ENCODE measurements around the gene ZNRF4.

ZNRF4 gene

DNA sequence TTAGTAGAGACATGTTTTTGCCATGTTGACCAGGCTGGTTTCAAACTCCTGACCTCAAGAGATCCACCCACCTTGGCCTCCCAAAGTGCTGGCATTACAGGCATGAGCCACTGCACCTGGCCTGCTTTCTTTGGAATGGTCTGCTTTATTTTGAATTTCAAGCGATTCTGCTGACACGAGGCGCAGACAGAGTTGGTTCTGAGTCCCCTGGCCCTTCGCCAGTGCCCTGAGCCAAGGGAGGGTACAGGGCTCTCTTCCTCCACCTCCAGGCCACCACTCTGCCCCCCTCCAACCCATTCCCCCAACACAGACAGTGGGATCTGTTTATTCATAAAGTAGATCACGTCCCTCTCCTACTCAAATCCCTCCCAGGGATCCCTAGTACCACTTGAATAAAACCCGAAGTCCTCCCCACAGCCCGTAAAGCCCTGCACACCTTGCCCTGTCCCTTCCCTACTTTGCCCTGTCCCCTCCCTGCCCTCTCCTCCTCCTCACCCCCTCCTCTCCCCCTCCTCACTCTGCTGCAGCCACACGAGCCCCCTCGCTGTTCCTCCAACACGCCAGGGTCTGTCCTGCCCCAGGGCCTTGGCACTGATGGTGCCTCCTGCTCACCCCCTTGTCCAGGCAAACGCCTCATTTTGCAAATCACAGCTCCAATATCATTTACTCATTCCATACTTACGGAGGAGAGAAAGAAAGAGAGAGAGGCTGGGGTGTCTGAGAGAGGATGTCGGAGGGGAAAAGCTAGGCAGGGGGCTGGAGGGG is 22.4 kb downstream of the ZNRF4 start:
- Histone ChIP-seq H3K27ac (ENCODE audit: extremely low read depth, low read depth, low read length) (no peak overlapping the region), H3K4me1 (ENCODE audit: control insufficient read depth, insufficient read depth, low read length) (no peaks in the 10 kb centered on the region), H3K9me3 (ENCODE audit: control insufficient read depth, insufficient read depth, low read depth, low read length) (no peaks in the 10 kb centered on the region), H3K4me3 (ENCODE audit: low read depth, low read length) (no peak overlapping the region), H3K36me3 (ENCODE audit: control insufficient read depth in 2 of 2, insufficient read depth in 1 of 2, low read length in 2 of 2) (no peaks in the 10 kb centered on the region)
- TF ChIP-seq ZNF623 (tag by site-specific recombination; IDR thresholded peaks at IDR 0.05) (peak; percentile 85), OSR2 (tag by site-specific recombination; IDR thresholded peaks at IDR 0.05) (no peak), ZNF398 (tag by site-specific recombination; IDR thresholded peaks at IDR 0.05) (peak; percentile 61)
- ChIA-PET CTCF (interaction anchor here (1.4 kb wide), 1 partner anchor 11 kb away, joined by 3 read pairs; no protein-coding TSS in a partner anchor), POLR2A (no interaction called here)

DNA sequence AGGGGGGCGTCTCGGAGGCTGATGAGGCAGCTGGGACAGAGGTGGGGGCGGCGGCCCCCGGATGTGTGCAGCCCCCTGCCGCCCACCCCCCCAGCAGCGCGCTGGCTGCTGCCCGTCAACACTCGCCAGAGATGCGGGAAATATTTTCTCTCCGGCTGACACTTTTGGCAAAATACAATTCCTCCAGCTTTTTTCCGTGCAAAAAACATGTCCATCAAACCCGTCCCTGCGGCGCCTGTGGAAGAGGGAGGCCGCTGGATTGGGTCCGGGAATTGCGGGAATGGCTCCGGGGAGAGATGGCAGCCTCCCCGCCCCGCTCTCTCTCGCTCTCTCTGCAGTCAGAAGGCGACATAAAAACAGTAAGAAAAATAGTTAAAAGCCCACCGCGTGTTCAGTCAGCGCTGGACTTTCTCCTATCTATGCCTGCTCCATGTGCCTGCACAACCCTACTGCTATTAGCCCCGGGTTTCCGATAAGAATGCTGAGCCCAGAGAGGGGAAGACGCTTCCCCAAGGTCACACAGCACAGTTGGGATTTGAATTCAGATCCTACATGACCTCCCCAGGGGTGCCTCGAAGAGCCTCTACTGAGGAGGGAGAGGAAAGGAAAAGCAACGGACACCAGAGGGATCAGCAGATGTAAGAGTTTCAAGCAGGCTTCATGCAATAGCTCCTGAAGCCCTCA is 23.2 kb downstream of the ZNRF4 start:
- Histone ChIP-seq H3K36me3 (ENCODE audit: control insufficient read depth in 2 of 2, insufficient read depth in 1 of 2, low read length in 2 of 2) (no peaks in the 10 kb centered on the region), H3K4me1 (ENCODE audit: control insufficient read depth, insufficient read depth, low read length) (no peaks in the 10 kb centered on the region), H3K27ac (ENCODE audit: extremely low read depth, low read depth, low read length) (no peak overlapping the region), H3K9me3 (ENCODE audit: control insufficient read depth, insufficient read depth, low read depth, low read length) (no peaks in the 10 kb centered on the region), H3K4me3 (ENCODE audit: low read depth, low read length) (no peak overlapping the region)
- no peak for TF ChIP-seq ZNF175 (tag by site-specific recombination; IDR thresholded peaks at IDR 0.05)
- no peak for TF ChIP-seq OVOL3 (tag by site-specific recombination; IDR thresholded peaks at IDR 0.05)
- peak; percentile 100 for TF ChIP-seq ZSCAN30 (tag by site-specific recombination; IDR thresholded peaks at IDR 0.05)
- no peak for TF ChIP-seq ZNF830 (tag by site-specific recombination; IDR thresholded peaks at IDR 0.05; ENCODE audit: low read depth)
- TF ChIP-seq, protein P1, sequence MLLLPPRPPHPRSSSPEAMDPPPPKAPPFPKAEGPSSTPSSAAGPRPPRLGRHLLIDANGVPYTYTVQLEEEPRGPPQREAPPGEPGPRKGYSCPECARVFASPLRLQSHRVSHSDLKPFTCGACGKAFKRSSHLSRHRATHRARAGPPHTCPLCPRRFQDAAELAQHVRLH (tag by site-specific recombination; IDR thresholded peaks at IDR 0.05), result peak; percentile 53; the same call in 1 of the 2 replicates
- no peak for TF ChIP-seq ZBTB1 (tag by site-specific recombination; IDR thresholded peaks at IDR 0.05)
- TF ChIP-seq ZNF768 (tag by site-specific recombination; IDR thresholded peaks at IDR 0.05), result peak; percentile 72; the same call in 1 of the 2 replicates
- peak; percentile 24; the same call in 1 of the 2 replicates for TF ChIP-seq GLIS1 (tag by site-specific recombination; IDR thresholded peaks at IDR 0.05)
- TF ChIP-seq ZNF211 (tag by site-specific recombination; IDR thresholded peaks at IDR 0.05; ENCODE audit: low read depth), result no peak
- no peak for TF ChIP-seq TRIM28 (IDR thresholded peaks at IDR 0.05; ENCODE audit: borderline replicate concordance, low read length)
- TF ChIP-seq ZNF239 (tag by site-specific recombination; IDR thresholded peaks at IDR 0.05), result no peak
- POLR2A ChIA-PET, result interaction anchor here (0.6 kb wide), 1 partner anchor 292 kb away, joined by 3 read pairs; no protein-coding TSS in a partner anchor
- CTCF ChIA-PET, result interaction anchor here (0.9 to 1.4 kb wide), 2 partner anchors 12 to 35 kb away, joined by 3 read pairs; no protein-coding TSS in a partner anchor

DNA sequence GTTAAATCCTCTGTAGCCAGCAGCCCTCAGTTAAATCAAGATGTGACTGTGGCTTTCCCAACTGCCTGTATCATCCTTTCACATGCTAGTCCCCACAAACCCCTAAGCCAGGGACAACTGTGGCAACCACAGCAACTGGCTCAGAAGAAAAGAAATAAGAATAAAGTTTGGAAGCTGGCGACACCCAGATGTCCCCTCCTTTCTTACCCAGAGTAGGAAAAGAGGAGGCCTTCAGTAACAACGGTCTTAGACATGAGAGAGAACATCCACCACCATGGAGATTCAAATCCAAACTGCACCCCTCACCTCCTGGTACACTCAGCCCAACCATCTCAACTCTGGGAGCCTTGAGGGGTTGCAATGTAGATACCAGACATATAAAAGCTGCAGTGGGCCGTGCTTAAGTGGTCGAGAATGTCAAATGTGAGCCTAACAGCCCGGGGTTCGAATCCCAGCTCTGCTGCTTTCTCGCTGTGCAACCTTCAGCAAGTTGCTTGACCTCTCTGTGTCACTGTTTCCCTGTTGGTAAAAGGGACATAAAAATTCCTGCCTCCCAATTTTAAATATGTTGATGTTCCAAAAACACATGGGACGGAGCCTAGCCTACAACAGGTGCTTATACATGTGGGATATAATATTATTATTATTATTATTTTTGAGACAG is 23.8 kb downstream of the ZNRF4 start:
- no peak overlapping the region for H3K27ac ChIP-seq (ENCODE audit: extremely low read depth, low read depth, low read length)
- ChIA-PET POLR2A (interaction anchor here (0.6 kb wide), 1 partner anchor 293 kb away, joined by 3 read pairs; no protein-coding TSS in a partner anchor), CTCF (interaction anchor here (0.9 to 1.4 kb wide), 2 partner anchors 12 to 35 kb away, joined by 3 read pairs; no protein-coding TSS in a partner anchor)
- no peaks in the 10 kb centered on the region for H3K4me1 ChIP-seq (ENCODE audit: control insufficient read depth, insufficient read depth, low read length)
- no peak overlapping the region for H3K4me3 ChIP-seq (ENCODE audit: low read depth, low read length)
- no peaks in the 10 kb centered on the region for H3K9me3 ChIP-seq (ENCODE audit: control insufficient read depth, insufficient read depth, low read depth, low read length)
- H3K36me3 ChIP-seq (ENCODE audit: control insufficient read depth in 2 of 2, insufficient read depth in 1 of 2, low read length in 2 of 2), result no peaks in the 10 kb centered on the region
- TF ChIP-seq ZNF112 (tag by site-specific recombination; IDR thresholded peaks at IDR 0.05), result no peak
- TF ChIP-seq ZSCAN30 (tag by site-specific recombination; IDR thresholded peaks at IDR 0.05), result no peak
- TF ChIP-seq ZNF768 (tag by site-specific recombination; IDR thresholded peaks at IDR 0.05), result peak; percentile 50; the same call in 1 of the 2 replicates

Data from HEK293 (cell line).